ENCODE results near the gene KRT2.

The KRT2 gene

GRCh38 chr12:52615208-52615868 lies 36.7 kb downstream of the KRT2 start:
- no peak for DNase-seq (ENCODE audit: low spot score)

- no peak for DNase-seq (ENCODE audit: low spot score)
Measured at GRCh38 chr12:52614381-52615207, 37.4 kb downstream of the KRT2 start.

GRCh38 chr12:52613384-52614030 lies 38.5 kb downstream of the KRT2 start:
- DNase-seq (ENCODE audit: low spot score): no peak

- no peak for DNase-seq (ENCODE audit: low spot score)
Measured at GRCh38 chr12:52612431-52613383, 39.3 kb downstream of the KRT2 start.

- no peak for DNase-seq (ENCODE audit: low spot score)
Measured at GRCh38 chr12:52611080-52611468, 40.9 kb downstream of the KRT2 start.

- no peak for DNase-seq (ENCODE audit: low spot score)
Measured at GRCh38 chr12:52608826-52609630, 43.0 kb downstream of the KRT2 start.

GRCh38 chr12:52608161-52608560 lies 43.9 kb downstream of the KRT2 start:
- no peak for DNase-seq (ENCODE audit: low spot score)

GRCh38 chr12:52607314-52607713 lies 44.7 kb downstream of the KRT2 start:
- DNase-seq (ENCODE audit: low spot score): no peak

GRCh38 chr12:52606581-52607218 lies 45.3 kb downstream of the KRT2 start:
- no peak for DNase-seq (ENCODE audit: low spot score)

- no peak for DNase-seq (ENCODE audit: low spot score)
Measured at GRCh38 chr12:52606096-52606495, 45.9 kb downstream of the KRT2 start.

GRCh38 chr12:52605542-52605941 lies 46.5 kb downstream of the KRT2 start:
- DNase-seq (ENCODE audit: low spot score): no peak

- no peak for DNase-seq (ENCODE audit: low spot score)
Measured at GRCh38 chr12:52604859-52605258, 47.2 kb downstream of the KRT2 start.

- no peak for DNase-seq (ENCODE audit: low spot score)
Measured at GRCh38 chr12:52603314-52603713, 48.7 kb downstream of the KRT2 start.

- DNase-seq (ENCODE audit: low spot score): no peak
Measured at GRCh38 chr12:52602552-52602951, 49.5 kb downstream of the KRT2 start.

- no peak for DNase-seq (ENCODE audit: low spot score)
Measured at GRCh38 chr12:52601671-52602070, 50.3 kb downstream of the KRT2 start.

- DNase-seq (ENCODE audit: low spot score): no peak
Measured at GRCh38 chr12:52600941-52601481, 51.0 kb downstream of the KRT2 start, which contains the start of gene KRT72. Gene KRT72, minus strand, starts transcription at chr12:52601463. Its CDS starts 11 bp downstream, at chr12:52601452.

GRCh38 chr12:52600475-52600874 lies 51.5 kb downstream of the KRT2 start:
- DNase-seq (ENCODE audit: low spot score): no peak

GRCh38 chr12:52600071-52600470 lies 51.9 kb downstream of the KRT2 start:
- no peak for DNase-seq (ENCODE audit: low spot score)

GRCh38 chr12:52598966-52599365 lies 53.0 kb downstream of the KRT2 start:
- no peak for DNase-seq (ENCODE audit: low spot score)

All from activated CD4-positive, alpha-beta T cell treated with anti-CD3 and anti-CD28 coated beads, Interleukin-2, Interleukin-4, amounts not matched to agents 100 ng/mL and 50 ng/mL, durations not matched to agents 16 hours and 8 hours (primary cell).